HAP-1 (cell line): ENCODE data around the gene RNU6-1.

ENCODE experiments used
- DNase-seq, 2 experiments: peaks; one replicate each; pipeline ENCODE4 v3.0.0-alpha.2; 2016 to 2020; ENCODE audit warnings: low spot score in 2 of 2
- H3K27me3 ChIP-seq: fragments of 250-450 bp; sonication (Bioruptor Pico); 2 replicates; pipeline ENCODE4 v1.5.1; 2020; ENCODE audit warnings: low read depth, mild to moderate bottlenecking, moderate library complexity
- H3K36me3 ChIP-seq: fragments of 250-450 bp; sonication (Bioruptor Pico); replicated peaks from 2 replicates; pipeline ENCODE4 v1.5.1; 2020; ENCODE audit warnings: mild to moderate bottlenecking
- H3K4me1 ChIP-seq: fragments of 250-450 bp; sonication (Bioruptor Pico); 2 replicates; pipeline ENCODE4 v1.5.1; 2020; ENCODE audit warnings: mild to moderate bottlenecking
- H3K4me3 ChIP-seq: fragments of 250-450 bp; sonication (Bioruptor Pico); 2 replicates; pipeline ENCODE4 v1.5.1; 2020; ENCODE audit warnings: mild to moderate bottlenecking, moderate library complexity
- H3K9me3 ChIP-seq: fragments of 250-450 bp; sonication (Bioruptor Pico); 2 replicates; pipeline ENCODE4 v1.5.1; 2020; ENCODE audit warnings: mild to moderate bottlenecking, moderate library complexity
- in situ Hi-C: fragments of 300-500 bp; cut with MboI; formaldehyde crosslinking; loops from 3 replicates; pipeline ENCODE4 v1.14.3; 2020; ENCODE audit warnings: low sequenced_read_pairs, inconsistent platforms, mixed read lengths

Gene RNU6-1

DNA sequence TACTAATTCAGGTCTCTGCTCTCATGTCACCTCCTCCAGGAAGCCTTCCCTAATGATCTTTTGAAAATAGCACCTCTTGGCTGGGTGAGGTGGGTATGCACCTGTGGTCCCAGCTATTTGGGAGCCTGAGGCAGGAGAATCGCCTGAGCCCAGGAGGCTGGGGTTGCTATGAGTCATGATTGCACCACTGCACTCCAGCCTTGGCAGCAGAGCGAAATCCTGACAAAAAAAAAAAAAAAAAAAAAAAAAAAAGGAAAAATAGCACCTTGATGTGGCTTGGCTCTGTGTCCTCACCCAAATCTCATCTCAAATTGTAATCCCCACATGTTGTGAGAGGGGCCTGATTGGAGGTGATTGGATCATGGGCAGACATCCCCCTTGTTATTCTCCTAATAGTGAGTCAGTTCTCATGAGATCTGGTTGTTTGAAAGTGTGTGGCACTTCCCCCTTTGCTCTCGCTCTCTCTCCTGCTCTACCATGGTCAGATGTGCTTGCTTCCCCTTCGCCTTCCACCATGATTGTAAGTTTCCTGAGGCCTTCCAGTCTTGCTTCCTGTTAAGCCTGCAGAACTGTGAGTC lies 11.2 kb upstream of the RNU6-1 start:
- no peaks in the 10 kb centered on the region for H3K27me3 ChIP-seq
- peak in 1 of 2 experiments; percentile 8 for DNase-seq
- H3K9me3 ChIP-seq: no peaks in the 10 kb centered on the region
- no peak overlapping the region for H3K4me3 ChIP-seq
- H3K4me1 ChIP-seq: peaks cover 5% of the 10 kb centered on the region
- no peaks in the 10 kb centered on the region for H3K36me3 ChIP-seq
- in situ Hi-C loops: no loop called here

DNA sequence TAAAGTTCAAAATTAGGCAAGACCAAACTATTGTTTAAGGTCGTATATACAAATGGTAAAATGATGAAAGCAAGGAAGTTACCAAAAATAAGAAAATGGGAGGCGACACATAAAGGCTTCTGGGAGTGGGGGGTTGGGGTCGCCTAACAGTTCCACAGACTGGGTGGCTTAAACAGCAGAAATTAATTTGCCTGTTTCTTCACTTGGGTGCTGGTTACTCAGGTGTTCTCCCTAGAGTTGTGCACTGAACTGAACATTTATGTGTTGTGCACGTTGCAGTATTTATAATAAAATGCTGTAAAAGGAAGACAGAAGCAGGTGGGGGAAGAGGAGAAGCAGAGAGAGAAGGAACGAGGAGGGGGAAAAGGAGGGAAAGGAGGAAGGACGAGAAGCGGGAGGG lies 10.5 kb upstream of the RNU6-1 start:
- in situ Hi-C loops: no loop called here
- H3K27me3 ChIP-seq: no peaks in the 10 kb centered on the region
- H3K36me3 ChIP-seq: no peaks in the 10 kb centered on the region
- H3K9me3 ChIP-seq: no peaks in the 10 kb centered on the region
- peak in 1 of 2 experiments; percentile 6 for DNase-seq
- peaks cover 12% of the 10 kb centered on the region for H3K4me1 ChIP-seq
- no peak overlapping the region for H3K4me3 ChIP-seq

DNA sequence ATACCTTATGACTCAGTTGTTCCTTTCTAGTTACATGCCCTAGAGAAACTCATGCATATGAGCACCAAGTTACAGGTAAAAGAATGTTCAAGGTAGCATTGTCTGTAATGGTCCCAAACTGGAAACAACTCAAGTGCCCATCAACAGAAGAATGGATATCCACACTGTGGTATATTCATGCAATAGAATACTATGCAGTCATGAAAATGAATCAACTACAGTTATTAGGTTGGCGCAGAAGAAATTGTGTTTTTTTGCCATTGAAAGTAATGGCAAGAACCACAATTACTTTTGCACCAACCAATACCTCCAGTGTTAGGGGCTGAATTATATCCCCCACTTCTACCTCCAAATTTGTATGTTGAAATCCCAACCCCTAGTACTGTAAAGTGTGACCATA lies 9.7 kb upstream of the RNU6-1 start:
- no peaks in the 10 kb centered on the region for H3K27me3 ChIP-seq
- no peaks in the 10 kb centered on the region for H3K36me3 ChIP-seq
- peaks cover 16% of the 10 kb centered on the region for H3K4me1 ChIP-seq
- DNase-seq: no peak
- in situ Hi-C loops: no loop called here
- H3K9me3 ChIP-seq: no peaks in the 10 kb centered on the region
- no peak overlapping the region for H3K4me3 ChIP-seq

DNA sequence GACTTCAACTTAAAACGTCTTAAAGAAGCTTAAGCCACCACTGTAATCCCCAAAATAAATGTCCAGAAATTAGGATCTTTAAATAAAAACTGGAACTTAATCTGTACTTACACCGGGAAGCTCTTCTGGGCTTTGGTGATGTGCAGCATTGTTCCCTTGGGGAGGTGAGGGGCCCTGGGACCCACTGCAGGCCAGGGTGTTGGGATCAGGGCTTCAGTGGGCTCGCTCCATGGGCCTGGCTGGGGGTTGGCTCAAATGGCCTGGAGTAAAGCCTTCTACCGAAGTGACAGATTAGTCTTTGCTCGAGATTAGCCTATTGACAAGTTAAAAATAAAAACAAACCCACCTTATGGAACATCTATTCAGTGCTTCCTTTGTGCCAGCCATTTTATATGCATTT lies 6.1 kb upstream of the RNU6-1 start:
- DNase-seq: peak; percentile 48 to 64
- Histone ChIP-seq H3K4me3 (no peak overlapping the region), H3K36me3 (no peaks in the 10 kb centered on the region), H3K9me3 (no peaks in the 10 kb centered on the region), H3K27me3 (no peaks in the 10 kb centered on the region), H3K4me1 (peaks cover 40% of the 10 kb centered on the region)
- in situ Hi-C loops: no loop called here

DNA sequence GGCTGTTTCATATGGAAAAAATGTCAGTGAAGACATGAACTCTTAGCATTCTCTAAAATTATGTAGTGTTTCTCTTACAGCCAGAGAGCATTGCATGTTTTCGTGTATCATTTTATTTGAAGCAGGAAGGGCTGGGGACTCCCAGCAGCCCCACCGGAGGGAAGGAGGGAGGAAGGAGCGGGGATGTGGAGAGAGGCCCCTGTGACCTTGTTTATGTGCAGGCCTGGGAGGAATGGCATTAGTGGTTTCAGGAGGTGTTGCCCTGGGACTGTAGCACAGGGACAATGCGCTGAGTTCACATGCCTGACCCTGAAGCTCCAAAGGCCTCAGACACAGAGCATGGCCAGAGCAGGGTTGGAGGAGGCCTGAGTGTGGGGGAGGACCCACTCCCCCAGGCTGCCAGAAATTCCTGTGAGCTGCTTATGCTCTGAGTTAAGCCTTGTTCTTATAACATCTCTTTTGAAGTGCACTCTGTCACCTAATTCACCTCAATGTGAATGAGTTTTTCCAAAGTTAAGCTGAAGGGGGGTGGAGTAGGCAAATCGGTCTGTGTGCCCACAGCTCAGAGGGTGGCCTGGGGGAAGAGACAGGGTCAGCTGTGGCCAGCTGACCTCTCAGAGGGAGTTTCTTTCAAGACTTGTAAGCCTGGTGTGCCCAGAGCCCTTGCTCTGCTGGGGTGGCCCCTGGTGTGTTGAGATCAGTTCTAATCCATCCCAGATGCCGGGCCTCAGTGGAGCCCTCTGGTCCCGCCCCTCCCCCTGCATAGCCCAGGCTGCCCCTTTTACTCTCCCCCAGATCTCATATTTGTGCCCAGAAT lies 3.9 kb upstream of the RNU6-1 start:
- no peaks in the 10 kb centered on the region for H3K36me3 ChIP-seq
- DNase-seq: peak; percentile 77 to 83
- no peak overlapping the region for H3K4me3 ChIP-seq
- H3K9me3 ChIP-seq: no peaks in the 10 kb centered on the region
- H3K4me1 ChIP-seq: peaks cover 45% of the 10 kb centered on the region
- no peaks in the 10 kb centered on the region for H3K27me3 ChIP-seq
- in situ Hi-C loops: no loop called here

DNA sequence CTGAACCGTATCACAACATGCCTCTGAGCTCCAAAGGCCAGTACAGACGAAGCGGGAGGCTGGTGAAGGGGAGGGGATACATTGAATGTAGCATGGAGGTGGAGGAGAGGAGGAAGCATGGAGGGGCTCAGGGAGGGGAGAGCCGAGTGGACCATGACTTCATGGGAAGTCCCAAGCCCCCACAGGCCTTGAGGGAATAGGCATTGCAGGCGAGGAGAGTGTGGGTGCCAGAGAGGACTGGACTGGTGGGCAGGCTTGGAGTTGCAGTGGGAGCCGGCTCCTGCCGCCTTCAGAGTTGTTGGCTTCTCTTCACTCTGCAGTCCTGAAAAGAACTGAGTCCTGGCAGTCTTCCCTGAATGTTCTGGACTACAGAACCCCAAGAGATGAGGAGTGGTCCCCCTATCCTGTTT lies 3.3 kb upstream of the RNU6-1 start:
- in situ Hi-C loops: no loop called here
- no peak for DNase-seq
- Histone ChIP-seq H3K9me3 (no peaks in the 10 kb centered on the region), H3K4me3 (no peak overlapping the region), H3K4me1 (peaks cover 45% of the 10 kb centered on the region), H3K36me3 (no peaks in the 10 kb centered on the region), H3K27me3 (no peaks in the 10 kb centered on the region)

DNA sequence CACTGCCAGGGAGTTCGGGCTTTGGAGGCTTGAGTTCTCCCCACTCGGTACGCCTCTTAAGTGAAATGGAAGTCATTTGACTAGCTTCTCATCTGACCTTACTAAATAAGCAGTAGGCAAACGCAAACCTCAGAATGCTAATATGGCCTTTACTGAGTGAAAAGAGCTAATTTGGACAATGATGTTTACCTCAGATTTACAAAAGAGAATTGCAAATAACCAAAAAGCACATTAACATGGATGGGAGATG lies 1.6 kb upstream of the RNU6-1 start:
- H3K4me3 ChIP-seq: peak overlapping the region; percentile 74; the same call in 1 of the 2 replicates
- no peak for DNase-seq
- no peaks in the 10 kb centered on the region for H3K27me3 ChIP-seq
- H3K9me3 ChIP-seq: no peaks in the 10 kb centered on the region
- in situ Hi-C loops: no loop called here
- peaks cover 44% of the 10 kb centered on the region for H3K4me1 ChIP-seq
- no peaks in the 10 kb centered on the region for H3K36me3 ChIP-seq

DNA sequence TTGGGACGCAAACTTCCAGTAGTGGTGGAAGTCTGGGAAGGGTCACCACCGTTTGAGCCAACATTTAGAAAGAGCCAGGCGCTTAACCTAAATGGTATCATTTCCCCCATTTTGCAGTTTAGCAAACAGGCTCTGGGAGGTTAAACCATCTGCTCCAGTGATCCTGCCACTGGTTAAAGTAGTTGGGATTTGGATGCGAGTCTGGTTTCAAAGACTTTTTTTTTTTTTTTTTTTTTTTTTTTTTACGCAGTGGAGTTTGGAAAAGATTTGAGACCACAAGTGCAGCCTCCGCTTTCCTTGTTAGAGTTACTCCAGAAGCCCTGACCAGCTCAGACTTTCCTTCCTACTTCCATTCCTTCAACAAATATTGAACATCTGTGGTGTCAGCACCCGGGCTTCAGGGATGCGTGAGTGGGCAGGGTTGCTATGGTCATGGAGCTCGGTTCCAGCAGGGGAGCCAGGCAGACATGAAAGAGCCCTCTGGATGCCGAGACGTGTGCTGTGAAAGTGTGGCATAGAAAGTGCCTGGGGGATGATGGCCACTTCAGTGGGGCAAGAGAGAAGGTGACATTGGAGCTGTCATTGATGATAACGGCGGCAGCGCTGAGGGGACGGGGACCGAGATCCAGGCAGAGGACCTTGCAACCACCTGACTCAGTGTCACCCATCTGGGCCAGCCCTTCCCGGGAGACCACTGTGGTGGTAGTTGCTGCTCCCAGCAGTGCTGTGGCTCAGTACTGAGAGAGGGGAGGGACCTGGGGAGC lies 1.1 kb upstream of the RNU6-1 start:
- peak; percentile 47 to 62 for DNase-seq
- in situ Hi-C loops: no loop called here
- no peaks in the 10 kb centered on the region for H3K36me3 ChIP-seq
- peaks cover 39% of the 10 kb centered on the region for H3K4me1 ChIP-seq
- H3K4me3 ChIP-seq: peak overlapping the region; percentile 74
- H3K27me3 ChIP-seq: no peaks in the 10 kb centered on the region
- no peaks in the 10 kb centered on the region for H3K9me3 ChIP-seq

DNA sequence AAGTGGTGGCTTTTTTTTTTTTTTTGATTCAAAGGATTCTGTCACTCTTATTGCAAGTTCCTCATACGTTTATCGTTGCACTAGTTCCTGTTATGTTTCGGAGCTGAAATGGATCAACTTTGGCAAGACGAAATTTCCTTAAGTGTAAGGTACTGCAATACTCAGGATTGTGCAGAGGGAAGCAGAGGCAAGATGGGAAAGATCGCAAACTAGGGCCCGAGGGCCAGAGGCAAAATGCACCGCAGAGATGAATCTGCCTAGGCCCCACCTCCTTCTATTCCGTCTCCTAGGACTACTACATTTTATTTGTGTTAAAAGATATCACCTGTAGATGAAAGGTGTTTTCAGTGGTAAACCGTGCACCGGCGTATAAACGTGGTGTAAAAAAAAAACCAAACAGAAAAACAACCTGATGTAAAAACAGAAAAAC lies 331 bp downstream of the RNU6-1 start:
- no peaks in the 10 kb centered on the region for H3K27me3 ChIP-seq
- in situ Hi-C loops: loop anchor here (5.0 kb wide), 2 partner anchors 377 to 892 kb away; no protein-coding TSS in a partner anchor
- H3K4me3 ChIP-seq: peak overlapping the region; percentile 74
- H3K4me1 ChIP-seq: peaks cover 29% of the 10 kb centered on the region
- H3K9me3 ChIP-seq: no peaks in the 10 kb centered on the region
- peak; percentile 75 to 81 for DNase-seq
- H3K36me3 ChIP-seq: no peaks in the 10 kb centered on the region

DNA sequence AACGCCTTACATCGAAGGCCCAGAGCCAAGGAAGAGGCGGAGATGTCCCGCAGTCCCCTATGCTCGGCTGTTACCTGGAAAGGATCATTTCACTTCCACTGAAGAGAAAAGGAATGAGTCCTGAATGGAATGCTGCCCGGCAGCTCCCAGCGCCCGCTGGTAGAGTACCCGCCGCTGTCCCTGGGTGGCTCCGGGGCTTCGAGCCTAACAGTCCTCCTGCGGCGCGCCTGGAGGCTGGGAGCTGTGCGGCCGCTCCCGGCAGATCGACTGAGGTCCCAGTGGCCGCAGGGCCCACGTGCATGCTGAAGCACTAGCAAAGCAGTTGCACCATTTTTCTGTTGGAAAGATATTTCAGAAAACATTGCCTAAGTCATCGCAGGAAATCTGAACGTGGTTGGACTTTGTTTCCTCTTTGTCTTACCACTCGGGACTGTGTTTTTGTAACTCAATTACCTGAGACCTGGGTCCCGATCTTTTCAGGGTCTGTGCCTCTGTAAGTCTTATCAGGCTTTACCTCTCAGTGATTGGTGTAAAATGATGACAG lies 984 bp downstream of the RNU6-1 start:
- in situ Hi-C loops: loop anchor here (5.0 kb wide), 2 partner anchors 377 to 892 kb away; no protein-coding TSS in a partner anchor
- Histone ChIP-seq H3K27me3 (0 out of 2 replicates have a peak, but pooled peaks cover 3% of the 10 kb centered on the region), H3K36me3 (no peaks in the 10 kb centered on the region), H3K4me1 (peaks cover 26% of the 10 kb centered on the region), H3K9me3 (no peaks in the 10 kb centered on the region), H3K4me3 (no peak overlapping the region; the same call in 1 of the 2 replicates)
- DNase-seq: no peak

DNA sequence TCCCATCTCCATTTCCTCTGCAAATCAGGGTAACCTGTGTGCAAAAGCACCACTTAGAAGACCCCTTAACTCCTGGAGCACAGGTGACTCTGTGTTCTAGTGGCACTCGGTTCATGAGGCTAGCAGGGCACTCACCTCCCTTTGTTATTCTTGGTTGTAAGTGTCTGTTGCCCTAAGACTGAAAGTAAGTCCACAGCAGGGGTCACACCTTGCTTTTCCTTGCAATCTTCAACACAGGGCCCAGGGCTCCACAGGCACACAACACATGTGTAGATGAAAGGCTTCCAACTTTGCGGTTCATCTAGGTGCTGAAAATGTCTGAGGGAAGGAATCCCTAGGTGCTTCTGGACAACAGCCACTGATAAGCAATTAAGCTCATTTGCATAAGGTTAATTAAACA lies 2.9 kb downstream of the RNU6-1 start:
- H3K36me3 ChIP-seq: no peaks in the 10 kb centered on the region

DNA sequence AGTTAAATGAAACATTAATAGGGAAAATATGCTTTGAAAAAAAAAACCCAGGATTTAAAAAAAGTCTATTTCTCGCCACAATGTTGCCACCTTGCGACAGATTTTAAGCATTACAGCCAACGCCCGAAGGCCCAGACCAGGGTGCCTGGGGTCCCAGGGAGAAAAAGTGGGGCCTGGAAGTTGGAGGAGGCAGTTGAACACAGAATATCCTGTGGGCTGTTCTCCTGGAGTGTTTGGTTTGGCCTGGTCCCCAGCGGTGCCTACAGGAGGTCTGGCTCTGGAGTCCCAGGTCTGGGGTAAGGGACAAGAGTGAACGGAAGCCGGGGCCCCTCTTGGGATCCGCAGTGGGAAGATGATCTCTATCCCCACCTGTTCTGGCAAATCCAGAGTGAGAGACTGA lies 3.4 kb downstream of the RNU6-1 start:
- H3K36me3 ChIP-seq: no peaks in the 10 kb centered on the region
- peaks cover 16% of the 10 kb centered on the region for H3K4me1 ChIP-seq
- H3K9me3 ChIP-seq: no peaks in the 10 kb centered on the region
- DNase-seq: peak; percentile 73 to 82
- no peak overlapping the region for H3K4me3 ChIP-seq
- in situ Hi-C loops: loop anchor here (5.0 kb wide), 2 partner anchors 374 to 889 kb away; no protein-coding TSS in a partner anchor
- H3K27me3 ChIP-seq: peaks cover 17% of the 10 kb centered on the region

More for the DNA sequence above, 2.9 kb downstream of the RNU6-1 start:
- in situ Hi-C loops: loop anchor here (5.0 kb wide), 2 partner anchors 375 to 890 kb away; no protein-coding TSS in a partner anchor
- no peaks in the 10 kb centered on the region for H3K9me3 ChIP-seq
- no peak overlapping the region for H3K4me3 ChIP-seq
- H3K4me1 ChIP-seq: peaks cover 19% of the 10 kb centered on the region
- no peak for DNase-seq
- H3K27me3 ChIP-seq: peaks cover 16% of the 10 kb centered on the region

DNA sequence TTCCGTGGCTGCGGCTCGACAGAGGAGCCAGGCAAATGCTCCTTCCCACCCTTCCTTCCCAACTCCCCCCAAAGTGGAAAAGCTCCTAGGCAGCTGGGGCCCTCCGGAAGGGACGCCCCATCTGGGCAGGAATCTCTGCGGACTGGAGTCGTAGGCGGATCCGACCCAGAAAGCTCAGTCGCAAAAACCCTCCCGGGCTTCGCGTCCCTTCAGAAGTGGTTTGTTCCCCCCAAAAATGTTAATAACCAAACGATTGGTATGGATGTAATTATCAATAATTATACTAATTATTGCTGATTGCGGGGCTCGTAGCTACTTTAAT lies 3.8 kb downstream of the RNU6-1 start:
- Histone ChIP-seq H3K4me1 (peaks cover 12% of the 10 kb centered on the region), H3K9me3 (no peaks in the 10 kb centered on the region), H3K36me3 (no peaks in the 10 kb centered on the region), H3K4me3 (no peak overlapping the region), H3K27me3 (peaks cover 17% of the 10 kb centered on the region)
- DNase-seq: no peak
- in situ Hi-C loops: loop anchor here (5.0 kb wide), 2 partner anchors 374 to 889 kb away; no protein-coding TSS in a partner anchor
